GM13976 (cell line): Measurements from ENCODE around the gene HHIP.
"Not testable (repeated sequence)": the region's sequence is repeated elsewhere in the genome, so short reads cannot be mapped to it uniquely, and the experiment has no call there.

Source experiments
- DNase-seq: peaks from one replicate; pipeline ENCODE4 v3.0.0; 2012; ENCODE audit warnings: low spot score
- CTCF ChIP-seq: IDR thresholded peaks from 2 replicates; pipeline ENCODE4 v1.5.1; 2012; ENCODE audit warnings: borderline replicate concordance, mild to moderate bottlenecking; ENCODE audit not compliant: insufficient read depth; ENCODE audit errors: extremely low read depth, missing control alignments, control extremely low read depth
- in situ Hi-C: fragments of 300-500 bp; cut with MboI; formaldehyde crosslinking; loops from one replicate; pipeline ENCODE4 v1.12.0; 2022; ENCODE audit warnings: low sequenced_read_pairs, mixed read lengths, inconsistent platforms; ENCODE audit not compliant: unreplicated experiment

HHIP gene

GRCh38 chr4:144785961-144786360 lies 140.0 kb downstream of the HHIP start:
- TF ChIP-seq CTCF = no peak
- DNase-seq = no peak
- in situ Hi-C loops = loop anchor here (25.0 kb wide), 1 partner anchor 599 kb away; no protein-coding TSS in a partner anchor

- in situ Hi-C loops = loop anchor here (25.0 kb wide), 1 partner anchor 600 kb away; no protein-coding TSS in a partner anchor
- peak; percentile 46 for TF ChIP-seq CTCF
- DNase-seq = peak; percentile 35
Observed at GRCh38 chr4:144787365-144788258, 141.7 kb downstream of the HHIP start.

GRCh38 chr4:144788469-144788868 lies 142.5 kb downstream of the HHIP start:
- no peak for TF ChIP-seq CTCF
- DNase-seq = no peak
- in situ Hi-C loops = loop anchor here (25.0 kb wide), 1 partner anchor 601 kb away; no protein-coding TSS in a partner anchor

- not testable (repeated sequence) for DNase-seq
Observed at GRCh38 chr4:144791933-144792332, 146.0 kb downstream of the HHIP start.

More at GRCh38 chr4:144791933-144792332, 146.0 kb downstream of the HHIP start:
- in situ Hi-C loops = loop anchor here (25.0 kb wide), 1 partner anchor 605 kb away; no protein-coding TSS in a partner anchor
